Measurements from ENCODE around the gene KANSL1.

KANSL1 gene

DNA sequence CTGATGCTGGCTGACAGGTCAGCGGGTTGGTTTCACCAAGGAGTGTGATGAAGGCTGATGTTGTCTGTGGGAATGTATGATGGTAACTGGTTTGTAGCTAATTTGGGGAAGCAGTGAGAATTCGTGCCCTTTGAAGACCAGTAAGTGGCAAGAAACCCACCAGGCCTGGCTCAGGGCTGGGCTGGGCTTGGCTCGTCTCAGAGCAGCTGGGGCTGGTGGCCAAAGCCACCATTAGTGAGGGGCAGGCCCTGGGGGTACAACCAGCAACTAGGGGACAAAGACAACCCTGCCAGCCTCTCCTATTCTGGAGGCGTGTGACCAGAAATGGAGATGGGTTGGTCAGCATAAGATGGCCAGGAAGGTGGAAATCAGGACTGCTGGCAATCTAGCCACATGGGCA lies 207.2 kb downstream of the KANSL1 start:
- no peak for DNase-seq (ENCODE audit: low read depth)
- TF ChIP-seq, protein P1, sequence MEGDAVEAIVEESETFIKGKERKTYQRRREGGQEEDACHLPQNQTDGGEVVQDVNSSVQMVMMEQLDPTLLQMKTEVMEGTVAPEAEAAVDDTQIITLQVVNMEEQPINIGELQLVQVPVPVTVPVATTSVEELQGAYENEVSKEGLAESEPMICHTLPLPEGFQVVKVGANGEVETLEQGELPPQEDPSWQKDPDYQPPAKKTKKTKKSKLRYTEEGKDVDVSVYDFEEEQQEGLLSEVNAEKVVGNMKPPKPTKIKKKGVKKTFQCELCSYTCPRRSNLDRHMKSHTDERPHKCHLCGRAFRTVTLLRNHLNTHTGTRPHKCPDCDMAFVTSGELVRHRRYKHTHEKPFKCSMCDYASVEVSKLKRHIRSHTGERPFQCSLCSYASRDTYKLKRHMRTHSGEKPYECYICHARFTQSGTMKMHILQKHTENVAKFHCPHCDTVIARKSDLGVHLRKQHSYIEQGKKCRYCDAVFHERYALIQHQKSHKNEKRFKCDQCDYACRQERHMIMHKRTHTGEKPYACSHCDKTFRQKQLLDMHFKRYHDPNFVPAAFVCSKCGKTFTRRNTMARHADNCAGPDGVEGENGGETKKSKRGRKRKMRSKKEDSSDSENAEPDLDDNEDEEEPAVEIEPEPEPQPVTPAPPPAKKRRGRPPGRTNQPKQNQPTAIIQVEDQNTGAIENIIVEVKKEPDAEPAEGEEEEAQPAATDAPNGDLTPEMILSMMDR (conservative IDR thresholded peaks at IDR 0.05; ENCODE audit: low read depth, low read length) = no peak
- H3K4me3 ChIP-seq (ENCODE audit: low read depth, low read length) = no peak overlapping the region

GRCh38 chr17:45985447-45985846 lies 207.8 kb downstream of the KANSL1 start:
- no peak overlapping the region for H3K4me3 ChIP-seq (ENCODE audit: low read depth, low read length)
- DNase-seq (ENCODE audit: low read depth) = no peak
- TF ChIP-seq, protein P1 (conservative IDR thresholded peaks at IDR 0.05; ENCODE audit: low read depth, low read length) = no peak

DNA sequence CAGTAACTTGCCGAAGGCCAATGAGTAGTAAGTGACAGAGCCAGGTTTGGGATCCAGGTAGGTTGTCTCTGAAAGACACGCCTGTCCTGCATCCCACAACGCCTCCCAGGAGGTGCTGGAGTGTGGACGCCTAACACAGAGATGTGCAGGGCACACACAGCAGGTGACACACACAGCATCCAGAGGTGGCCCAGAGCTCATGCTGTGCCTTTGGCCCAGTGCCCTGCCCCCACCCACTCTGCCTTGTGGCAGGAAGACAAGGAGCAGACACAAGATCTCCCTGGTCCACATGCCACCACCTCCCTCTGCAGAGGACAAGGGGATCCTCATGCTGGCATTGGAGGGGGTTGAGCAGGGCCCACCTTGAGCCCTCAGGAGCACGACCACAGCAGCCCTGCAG lies 208.9 kb downstream of the KANSL1 start:
- TF ChIP-seq, protein P1 (conservative IDR thresholded peaks at IDR 0.05; ENCODE audit: low read depth, low read length) = no peak
- DNase-seq (ENCODE audit: low read depth) = no peak
- H3K4me3 ChIP-seq (ENCODE audit: low read depth, low read length) = no peak overlapping the region

DNA sequence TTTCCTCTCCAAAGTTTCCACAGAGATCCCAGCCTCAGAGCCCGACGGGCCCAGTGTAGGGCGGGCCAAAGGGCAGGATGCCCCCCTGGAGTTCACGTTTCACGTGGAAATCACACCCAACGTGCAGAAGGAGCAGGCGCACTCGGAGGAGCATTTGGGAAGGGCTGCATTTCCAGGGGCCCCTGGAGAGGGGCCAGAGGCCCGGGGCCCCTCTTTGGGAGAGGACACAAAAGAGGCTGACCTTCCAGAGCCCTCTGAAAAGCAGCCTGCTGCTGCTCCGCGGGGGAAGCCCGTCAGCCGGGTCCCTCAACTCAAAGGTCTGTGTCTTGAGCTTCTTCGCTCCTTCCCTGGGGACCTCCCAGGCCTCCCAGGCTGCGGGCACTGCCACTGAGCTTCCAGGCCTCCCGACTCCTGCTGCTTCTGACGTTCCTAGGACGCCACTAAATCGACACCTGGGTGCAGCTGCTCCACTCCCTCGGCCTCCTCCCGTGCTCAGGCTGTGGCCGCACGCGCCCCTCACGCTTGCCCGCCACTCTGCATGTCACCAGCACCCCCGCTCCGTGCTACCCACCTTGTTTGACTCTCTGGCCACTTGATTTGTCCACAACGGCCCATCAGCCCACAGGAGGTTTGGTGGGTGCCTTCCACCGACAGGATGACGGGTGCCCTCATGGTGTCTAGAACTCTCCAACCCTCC lies 209.5 kb downstream of the KANSL1 start:
- H3K4me3 ChIP-seq (ENCODE audit: low read depth, low read length) = no peak overlapping the region
- TF ChIP-seq, protein P1 (conservative IDR thresholded peaks at IDR 0.05; ENCODE audit: low read depth, low read length) = no peak
- DNase-seq (ENCODE audit: low read depth) = no peak

DNA sequence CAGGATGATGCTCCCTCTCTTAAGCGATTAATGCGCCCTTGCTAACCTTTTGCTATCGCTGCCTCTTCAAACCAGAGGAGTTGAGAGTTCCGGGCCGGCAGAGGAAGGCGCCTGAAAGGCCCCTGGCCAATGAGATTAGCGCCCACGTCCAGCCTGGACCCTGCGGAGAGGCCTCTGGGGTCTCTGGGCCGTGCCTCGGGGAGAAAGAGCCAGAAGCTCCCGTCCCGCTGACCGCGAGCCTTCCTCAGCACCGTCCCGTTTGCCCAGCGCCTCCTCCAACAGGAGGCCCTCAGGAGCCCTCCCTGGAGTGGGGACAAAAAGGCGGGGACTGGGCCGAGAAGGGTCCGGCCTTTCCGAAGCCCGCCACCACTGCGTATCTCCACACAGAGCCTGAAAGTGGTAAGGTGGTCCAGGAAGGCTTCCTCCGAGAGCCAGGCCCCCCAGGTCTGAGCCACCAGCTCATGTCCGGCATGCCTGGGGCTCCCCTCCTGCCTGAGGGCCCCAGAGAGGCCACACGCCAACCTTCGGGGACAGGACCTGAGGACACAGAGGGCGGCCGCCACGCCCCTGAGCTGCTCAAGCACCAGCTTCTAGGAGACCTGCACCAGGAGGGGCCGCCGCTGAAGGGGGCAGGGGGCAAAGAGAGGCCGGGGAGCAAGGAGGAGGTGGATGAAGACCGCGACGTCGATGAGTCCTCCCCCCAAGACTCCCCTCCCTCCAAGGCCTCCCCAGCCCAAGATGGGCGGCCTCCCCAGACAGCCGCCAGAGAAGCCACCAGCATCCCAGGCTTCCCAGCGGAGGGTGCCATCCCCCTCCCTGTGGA lies 210.2 kb downstream of the KANSL1 start:
- DNase-seq (ENCODE audit: low read depth) = no peak
- no peak overlapping the region for H3K4me3 ChIP-seq (ENCODE audit: low read depth, low read length)
- TF ChIP-seq, protein P1 (conservative IDR thresholded peaks at IDR 0.05; ENCODE audit: low read depth, low read length) = no peak

GRCh38 chr17:45981306-45981705 lies 211.9 kb downstream of the KANSL1 start:
- DNase-seq (ENCODE audit: low read depth) = no peak
- TF ChIP-seq, protein P1 (conservative IDR thresholded peaks at IDR 0.05; ENCODE audit: low read depth, low read length) = no peak
- H3K4me3 ChIP-seq (ENCODE audit: low read depth, low read length) = no peak overlapping the region
